HEK293T (cell line): ENCODE measurements around the gene CD151.

Experiments used
- CTCF ChIA-PET: fragments of 350-600 bp; formaldehyde crosslinking; extraction: SDS; loops from one replicate; lab custom pipeline; 2021; ENCODE audit warnings: antibody characterized with exemption, inconsistent platforms; lab: Yijun Ruan, JAX
- POLR2A ChIA-PET: fragments of 350-600 bp; formaldehyde crosslinking; extraction: SDS; loops from one replicate; lab custom pipeline; 2020; ENCODE audit warnings: antibody characterized with exemption, inconsistent platforms; lab: Yijun Ruan, JAX
- DNase-seq: peaks from one replicate; pipeline ENCODE4 v3.0.0; 2012; ENCODE audit warnings: mixed read lengths; ENCODE audit errors: extremely low spot score
- ARNT ChIP-seq: fragments of 450-650 bp; IDR thresholded peaks from 2 replicates; pipeline ENCODE4 v1.6.1; 2017; ENCODE audit warnings: mild to moderate bottlenecking
- BHLHE40 ChIP-seq: fragments of 450-650 bp; IDR thresholded peaks from 2 replicates; pipeline ENCODE4 v1.6.1; 2016; ENCODE audit warnings: mild to moderate bottlenecking, moderate library complexity, borderline replicate concordance
- CTBP1 ChIP-seq: fragments of 450-650 bp; IDR thresholded peaks from 2 replicates; pipeline ENCODE4 v1.6.1; 2016; ENCODE audit warnings: borderline replicate concordance
- ELF4 ChIP-seq: fragments of 450-650 bp; IDR thresholded peaks from 2 replicates; pipeline ENCODE4 v1.6.1; 2017; ENCODE audit warnings: antibody characterized with exemption
- FOXA1 ChIP-seq: fragments of 450-650 bp; IDR thresholded peaks from 2 replicates; pipeline ENCODE4 v1.6.1; 2016; ENCODE audit warnings: mild to moderate bottlenecking
- FOXK2 ChIP-seq: fragments of 450-650 bp; IDR thresholded peaks from 2 replicates; pipeline ENCODE4 v1.6.1; 2016; ENCODE audit warnings: mild to moderate bottlenecking
- FOXM1 ChIP-seq: fragments of 450-650 bp; IDR thresholded peaks from 2 replicates; pipeline ENCODE4 v1.6.1; 2017; ENCODE audit warnings: mild to moderate bottlenecking, borderline replicate concordance
- HDGF ChIP-seq: fragments of 450-650 bp; IDR thresholded peaks from 2 replicates; pipeline ENCODE4 v1.6.1; 2017; ENCODE audit warnings: antibody characterized with exemption, borderline replicate concordance
- L3MBTL2 ChIP-seq: fragments of 450-650 bp; conservative IDR thresholded peaks from 2 replicates; pipeline ENCODE4 v1.6.1; 2016; ENCODE audit warnings: mild to moderate bottlenecking
- LEF1 ChIP-seq: fragments of 450-650 bp; IDR thresholded peaks from 2 replicates; pipeline ENCODE4 v1.6.1; 2017; ENCODE audit warnings: mild to moderate bottlenecking, borderline replicate concordance
- NFRKB ChIP-seq: fragments of 450-650 bp; IDR thresholded peaks from 2 replicates; pipeline ENCODE4 v1.6.1; 2016; ENCODE audit warnings: mild to moderate bottlenecking, moderate library complexity
- SP1 ChIP-seq: fragments of 450-650 bp; IDR thresholded peaks from 2 replicates; pipeline ENCODE4 v1.6.1; 2017
- SUZ12 ChIP-seq: fragments of 450-650 bp; IDR thresholded peaks from 2 replicates; pipeline ENCODE4 v1.6.1; 2016; ENCODE audit warnings: mild to moderate bottlenecking
- TARDBP ChIP-seq: fragments of 450-650 bp; IDR thresholded peaks from 2 replicates; pipeline ENCODE4 v1.6.1; 2016
- ZNF384 ChIP-seq: fragments of 450-650 bp; IDR thresholded peaks from 2 replicates; pipeline ENCODE4 v1.6.1; 2016
- TF ChIP-seq, protein P1 (sequence below): fragments of 450-650 bp; IDR thresholded peaks from 2 replicates; pipeline ENCODE4 v1.6.1; 2016

The CD151 gene

DNA sequence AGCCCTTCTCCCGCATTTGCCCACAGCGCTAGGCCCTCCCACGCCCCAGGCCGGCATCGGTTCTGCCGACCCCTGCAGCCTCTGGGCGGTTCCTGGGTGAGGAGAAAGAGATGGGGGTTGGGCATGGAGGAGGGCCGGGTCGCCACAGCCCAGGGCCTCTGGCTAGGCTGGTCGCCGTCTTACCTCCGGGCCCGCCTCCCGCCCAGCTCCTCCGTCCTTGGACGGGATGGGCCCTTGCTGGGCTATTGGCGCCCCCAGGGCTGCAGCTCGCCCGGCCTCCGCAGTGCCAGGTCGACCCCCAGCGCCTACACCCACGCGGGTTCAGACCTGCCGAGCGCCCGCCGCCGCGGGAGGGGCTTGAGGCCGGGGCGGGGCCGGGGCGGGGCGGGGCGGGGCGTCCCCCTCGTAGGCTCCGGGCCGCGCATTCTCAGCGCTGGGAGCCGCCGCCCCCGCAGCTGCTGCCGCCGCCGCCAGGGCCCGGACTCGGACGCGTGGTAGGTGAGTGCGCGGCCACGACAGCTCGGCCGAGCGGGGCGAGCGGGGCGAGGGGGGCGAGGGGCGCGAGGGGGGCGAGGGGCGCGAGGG, at the start of gene CD151:
Gene CD151 (plus strand): TSS at position 424 of the 585 bp plus-strand sequence. CDS start 3,118 bp downstream, outside the sequence.
- peak; percentile 64 for DNase-seq
- TF ChIP-seq FOXK2 (no peak), CTBP1 (no peak)
- ChIA-PET CTCF (no interaction called here), POLR2A (interaction anchor here (0.6 to 8.0 kb wide), 6 partner anchors 10 to 187 kb away, joined by 3 to 63 read pairs (median 4); partner anchors contain the start of genes PNPLA2, POLR2L, RPLP2 and TSPAN4)

DNA sequence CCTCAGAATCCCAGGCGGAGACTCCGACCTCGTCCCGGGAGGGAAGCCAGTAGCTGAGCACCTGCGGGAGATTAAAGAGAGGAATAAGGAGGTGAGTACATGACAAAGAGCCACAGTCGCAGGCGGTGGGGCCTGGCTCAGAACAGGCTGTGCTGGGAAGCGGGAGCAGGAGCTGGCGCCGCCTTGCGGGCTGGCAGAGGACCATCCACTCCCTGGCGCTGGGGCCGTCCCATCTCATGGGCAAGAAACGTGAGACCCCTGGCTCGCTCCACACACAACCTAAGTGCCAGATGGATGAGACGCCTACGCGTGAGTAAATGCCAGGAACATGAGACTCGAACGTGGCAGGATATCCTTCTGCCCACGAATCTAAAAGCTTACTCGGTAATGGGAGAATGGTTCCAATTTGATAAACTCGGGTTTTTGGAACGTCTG, 49.2 kb upstream of the CD151 start:
- CTCF ChIA-PET, result interaction anchor here (1.6 kb wide), 1 partner anchor 12 kb away, joined by 4 read pairs; no protein-coding TSS in a partner anchor
- POLR2A ChIA-PET, result interaction anchor here (2.4 kb wide), 1 partner anchor 13 kb away, joined by 5 read pairs; no protein-coding TSS in a partner anchor
- TF ChIP-seq HDGF (no peak), ELF4 (no peak), NFRKB (no peak), FOXK2 (no peak), TARDBP (no peak), ARNT (no peak), BHLHE40 (no peak), SP1 (no peak), SUZ12 (no peak), CTBP1 (no peak)
- DNase-seq, result no peak

DNA sequence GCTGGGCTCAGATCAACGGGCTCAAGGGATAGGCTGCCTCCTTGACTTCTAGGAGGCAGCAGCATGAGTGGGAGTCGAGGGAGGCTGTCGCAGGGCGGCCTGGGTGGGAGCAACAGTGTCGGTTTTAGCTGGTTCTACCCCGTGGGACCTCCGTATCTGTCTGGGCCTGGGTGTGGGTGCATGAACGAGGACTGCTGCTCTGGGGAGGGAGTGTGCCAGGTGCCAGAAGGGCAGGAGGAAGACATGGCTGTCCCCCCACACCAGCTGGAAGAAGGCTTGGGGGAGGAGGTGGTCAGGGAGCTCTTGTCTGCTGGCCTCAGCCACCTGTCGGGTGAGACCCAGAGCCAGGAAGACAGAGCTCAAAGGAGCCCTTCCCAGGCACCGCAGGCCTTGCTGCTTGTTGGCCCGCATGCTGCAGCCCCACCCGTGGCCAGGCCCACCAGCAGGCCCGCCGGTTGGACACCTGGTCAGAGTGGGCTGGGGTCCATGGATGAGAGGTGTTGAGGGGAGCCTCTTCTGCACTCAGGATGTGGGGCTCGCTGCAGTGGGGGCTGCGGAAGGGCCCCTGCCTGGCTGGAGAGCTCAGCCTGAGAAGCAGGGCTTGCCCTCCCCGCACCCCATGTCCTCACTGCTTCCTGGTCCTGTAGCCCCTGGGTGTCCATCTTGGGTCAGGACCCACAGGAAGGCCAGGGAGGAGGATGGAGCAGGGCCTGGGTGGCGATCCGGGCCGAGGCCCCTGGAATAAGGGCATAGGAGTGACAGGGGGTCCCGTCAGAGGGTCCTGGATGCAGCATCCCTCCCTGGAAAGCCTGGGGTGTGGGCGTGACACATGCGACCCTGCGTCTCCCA, 46.3 kb upstream of the CD151 start:
- ChIA-PET POLR2A (interaction anchor here (1.0 to 1.4 kb wide), 3 partner anchors 9 to 11 kb away, joined by 4 to 5 read pairs (median 4); no protein-coding TSS in a partner anchor), CTCF (interaction anchor here (0.6 kb wide), 1 partner anchor 103 kb away, joined by 3 read pairs; no protein-coding TSS in a partner anchor)
- DNase-seq, result no peak

DNA sequence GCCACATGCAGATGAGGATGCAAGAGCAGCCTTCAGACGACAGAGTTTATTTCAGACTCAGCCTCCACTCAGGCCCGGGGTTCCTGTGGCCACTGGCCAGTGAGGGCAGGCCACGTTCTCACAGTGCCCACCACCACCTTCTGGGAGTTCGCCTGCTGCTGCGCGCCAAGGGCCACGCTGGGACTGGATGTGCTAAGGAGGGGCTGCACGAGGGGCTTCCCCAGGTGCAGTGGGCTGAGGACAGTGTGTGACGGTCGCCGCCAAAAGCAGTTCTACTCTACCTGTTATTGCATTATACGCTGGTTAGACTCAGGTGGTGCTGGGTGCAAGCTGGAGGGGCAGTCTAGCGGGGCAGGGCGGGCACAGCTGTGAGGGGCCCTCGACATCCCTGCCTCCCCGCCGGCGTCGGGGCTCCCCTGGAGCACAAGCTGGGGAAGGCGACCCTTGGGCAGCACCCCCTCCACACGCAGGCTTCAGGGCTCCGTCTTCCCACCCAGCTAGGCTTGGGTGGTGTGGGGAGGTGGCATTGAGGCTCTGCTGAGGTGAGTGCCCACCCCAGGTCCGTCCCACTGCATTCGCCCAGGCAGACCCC, 45.6 kb upstream of the CD151 start:
- no peak for DNase-seq
- no peak for TF ChIP-seq FOXA1
- no peak for TF ChIP-seq ELF4
- no peak for TF ChIP-seq SUZ12
- TF ChIP-seq BHLHE40, result no peak
- TF ChIP-seq HDGF, result no peak
- TF ChIP-seq SP1, result no peak
- no peak for TF ChIP-seq FOXM1
- TF ChIP-seq, protein P1, sequence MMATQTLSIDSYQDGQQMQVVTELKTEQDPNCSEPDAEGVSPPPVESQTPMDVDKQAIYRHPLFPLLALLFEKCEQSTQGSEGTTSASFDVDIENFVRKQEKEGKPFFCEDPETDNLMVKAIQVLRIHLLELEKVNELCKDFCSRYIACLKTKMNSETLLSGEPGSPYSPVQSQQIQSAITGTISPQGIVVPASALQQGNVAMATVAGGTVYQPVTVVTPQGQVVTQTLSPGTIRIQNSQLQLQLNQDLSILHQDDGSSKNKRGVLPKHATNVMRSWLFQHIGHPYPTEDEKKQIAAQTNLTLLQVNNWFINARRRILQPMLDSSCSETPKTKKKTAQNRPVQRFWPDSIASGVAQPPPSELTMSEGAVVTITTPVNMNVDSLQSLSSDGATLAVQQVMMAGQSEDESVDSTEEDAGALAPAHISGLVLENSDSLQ, result no peak
- TF ChIP-seq LEF1, result no peak
- POLR2A ChIA-PET, result interaction anchor here (1.4 kb wide), 1 partner anchor 10 kb away, joined by 4 read pairs; no protein-coding TSS in a partner anchor
- CTCF ChIA-PET, result no interaction called here

More for the DNA sequence above, 46.3 kb upstream of the CD151 start:
- TF ChIP-seq ARNT (no peak), BHLHE40 (no peak), SUZ12 (no peak), ZNF384 (no peak), NFRKB (no peak), FOXM1 (no peak)
- TF ChIP-seq, protein P1, result no peak

DNA sequence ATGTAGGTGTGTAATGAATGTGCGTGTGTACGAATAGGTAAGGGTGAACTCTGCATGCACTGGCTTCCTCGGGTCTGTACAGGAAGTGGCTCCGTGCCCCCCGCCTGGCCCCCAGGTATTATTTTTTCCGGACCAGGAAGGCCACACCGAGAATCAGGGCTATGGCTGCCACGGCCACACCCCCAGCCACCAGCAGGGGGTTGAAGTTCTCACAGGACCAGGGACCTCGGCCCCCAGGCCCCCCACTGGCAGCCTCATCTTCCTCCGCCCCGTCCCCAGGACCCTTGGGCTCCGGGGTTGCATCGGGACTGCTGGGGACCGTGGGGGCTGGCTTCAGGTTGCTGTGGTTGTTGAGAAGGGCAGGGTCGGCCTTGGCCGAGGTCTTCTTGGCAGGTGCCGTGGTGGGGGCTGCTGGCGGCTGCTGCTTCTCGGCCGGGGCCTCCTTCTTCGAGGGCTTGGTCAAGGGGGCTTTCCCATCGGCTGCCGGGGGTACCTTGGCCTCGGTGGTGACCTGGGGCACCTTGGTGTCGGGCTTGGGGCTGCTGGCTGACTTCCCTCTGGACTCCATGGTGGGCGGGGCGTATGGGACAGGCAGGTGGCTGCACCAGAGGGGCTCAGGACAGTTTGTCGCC, 44.6 kb upstream of the CD151 start:
- ChIA-PET CTCF (no interaction called here), POLR2A (interaction anchor here (1.4 kb wide), 1 partner anchor 11 kb away, joined by 5 read pairs; the partner anchor contains the start of gene GATD1)
- TF ChIP-seq FOXM1 (no peak), L3MBTL2 (no peak), ARNT (no peak), CTBP1 (no peak), FOXK2 (no peak), FOXA1 (no peak), SP1 (no peak), HDGF (no peak), TARDBP (no peak), ELF4 (no peak), SUZ12 (no peak), LEF1 (no peak), ZNF384 (no peak), BHLHE40 (no peak), NFRKB (no peak)
- TF ChIP-seq, protein P1, result no peak
- no peak for DNase-seq
